GM10248 (cell line): ENCODE data around the gene PLSCR4.

Experiments
- CTCF ChIA-PET: fragments of 300-600 bp; sonication (Branson Sonifier 250); formaldehyde crosslinking; extraction: SDS; loops from one replicate; lab custom pipeline; 2021; ENCODE audit warnings: antibody characterized with exemption; lab: Yijun Ruan, JAX
- POLR2A ChIA-PET: fragments of 350-650 bp; sonication (Branson Sonifier 250); formaldehyde crosslinking; extraction: SDS; loops from one replicate; lab custom pipeline; 2020; ENCODE audit warnings: antibody characterized with exemption; lab: Yijun Ruan, JAX
- DNase-seq: peaks from one replicate; pipeline ENCODE4 v3.0.0; 2012; ENCODE audit errors: extremely low spot score
- TF ChIP-seq, protein P1 (sequence below): IDR thresholded peaks from 2 replicates; pipeline ENCODE4 v1.5.1; 2012; ENCODE audit warnings: mild to moderate bottlenecking, low read depth; ENCODE audit errors: extremely low read depth, missing control alignments, control extremely low read depth

The PLSCR4 gene

GRCh38 chr3:146165877-146166276, 85.0 kb downstream of the PLSCR4 start:
- POLR2A ChIA-PET, result no interaction called here

GRCh38 chr3:146164971-146165769, 85.7 kb downstream of the PLSCR4 start:
- CTCF ChIA-PET, result interaction anchor here (0.8 to 3.2 kb wide), 3 partner anchors 25 to 100 kb away, joined by 3 to 16 read pairs (median 3); no protein-coding TSS in a partner anchor

More at GRCh38 chr3:146165877-146166276, 85.0 kb downstream of the PLSCR4 start:
- no peak for DNase-seq
- CTCF ChIA-PET, result interaction anchor here (0.8 to 3.2 kb wide), 4 partner anchors 22 to 101 kb away, joined by 3 to 16 read pairs (median 3); no protein-coding TSS in a partner anchor
- TF ChIP-seq, protein P1, sequence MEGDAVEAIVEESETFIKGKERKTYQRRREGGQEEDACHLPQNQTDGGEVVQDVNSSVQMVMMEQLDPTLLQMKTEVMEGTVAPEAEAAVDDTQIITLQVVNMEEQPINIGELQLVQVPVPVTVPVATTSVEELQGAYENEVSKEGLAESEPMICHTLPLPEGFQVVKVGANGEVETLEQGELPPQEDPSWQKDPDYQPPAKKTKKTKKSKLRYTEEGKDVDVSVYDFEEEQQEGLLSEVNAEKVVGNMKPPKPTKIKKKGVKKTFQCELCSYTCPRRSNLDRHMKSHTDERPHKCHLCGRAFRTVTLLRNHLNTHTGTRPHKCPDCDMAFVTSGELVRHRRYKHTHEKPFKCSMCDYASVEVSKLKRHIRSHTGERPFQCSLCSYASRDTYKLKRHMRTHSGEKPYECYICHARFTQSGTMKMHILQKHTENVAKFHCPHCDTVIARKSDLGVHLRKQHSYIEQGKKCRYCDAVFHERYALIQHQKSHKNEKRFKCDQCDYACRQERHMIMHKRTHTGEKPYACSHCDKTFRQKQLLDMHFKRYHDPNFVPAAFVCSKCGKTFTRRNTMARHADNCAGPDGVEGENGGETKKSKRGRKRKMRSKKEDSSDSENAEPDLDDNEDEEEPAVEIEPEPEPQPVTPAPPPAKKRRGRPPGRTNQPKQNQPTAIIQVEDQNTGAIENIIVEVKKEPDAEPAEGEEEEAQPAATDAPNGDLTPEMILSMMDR, result no peak

GRCh38 chr3:146164506-146164905, 86.4 kb downstream of the PLSCR4 start:
- POLR2A ChIA-PET, result no interaction called here

More at GRCh38 chr3:146164971-146165769, 85.7 kb downstream of the PLSCR4 start:
- POLR2A ChIA-PET, result no interaction called here
- TF ChIP-seq, protein P1, result no peak
- no peak for DNase-seq

DNA sequence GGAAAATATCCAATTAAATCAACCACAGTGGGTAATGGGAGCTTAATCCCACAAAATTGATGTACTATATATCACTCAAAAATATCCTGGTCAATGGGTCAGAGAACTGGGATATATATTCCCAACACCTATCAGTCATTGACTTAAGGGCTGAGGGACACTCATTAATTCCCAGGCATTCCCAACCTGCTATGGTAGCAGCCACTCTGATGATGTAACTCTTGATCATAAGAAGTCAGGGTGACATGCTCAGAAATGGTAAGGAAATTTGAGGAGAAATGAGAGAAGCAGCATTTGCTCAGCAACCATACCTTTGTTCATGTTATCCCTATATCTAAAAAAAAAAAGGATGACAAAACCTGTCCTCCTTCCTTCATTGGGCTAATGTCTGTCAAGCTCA, 86.8 kb downstream of the PLSCR4 start:
- POLR2A ChIA-PET, result no interaction called here
- DNase-seq, result no peak
- TF ChIP-seq, protein P1, result no peak
- CTCF ChIA-PET, result interaction anchor here (1.6 kb wide), 1 partner anchor 18 kb away, joined by 5 read pairs; no protein-coding TSS in a partner anchor

More at GRCh38 chr3:146164506-146164905, 86.4 kb downstream of the PLSCR4 start:
- CTCF ChIA-PET, result interaction anchor here (1.6 to 3.2 kb wide), 2 partner anchors 19 to 25 kb away, joined by 5 to 16 read pairs; no protein-coding TSS in a partner anchor
- no peak for DNase-seq
- TF ChIP-seq, protein P1, result no peak

DNA sequence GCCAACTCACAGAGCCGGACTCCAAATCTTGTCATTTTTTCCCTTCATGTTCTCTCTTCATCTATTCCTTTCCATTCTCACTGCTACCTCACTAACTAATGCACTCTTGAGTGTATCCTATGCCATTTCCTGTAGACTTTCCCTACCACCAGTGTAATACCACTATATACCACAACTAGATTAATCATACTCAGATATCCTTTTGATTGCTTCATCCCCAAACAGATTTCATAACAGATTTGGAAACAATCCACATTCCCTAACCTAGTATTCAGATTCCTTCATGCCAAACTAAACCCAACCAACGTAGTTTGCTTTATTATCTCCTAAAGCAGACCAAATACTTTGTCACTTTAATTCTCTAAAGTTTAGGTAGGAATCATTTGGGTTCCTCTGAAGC, 87.3 kb downstream of the PLSCR4 start:
- POLR2A ChIA-PET, result no interaction called here
- TF ChIP-seq, protein P1, result no peak
- CTCF ChIA-PET, result interaction anchor here (1.6 kb wide), 1 partner anchor 18 kb away, joined by 5 read pairs; no protein-coding TSS in a partner anchor
- DNase-seq, result no peak

DNA sequence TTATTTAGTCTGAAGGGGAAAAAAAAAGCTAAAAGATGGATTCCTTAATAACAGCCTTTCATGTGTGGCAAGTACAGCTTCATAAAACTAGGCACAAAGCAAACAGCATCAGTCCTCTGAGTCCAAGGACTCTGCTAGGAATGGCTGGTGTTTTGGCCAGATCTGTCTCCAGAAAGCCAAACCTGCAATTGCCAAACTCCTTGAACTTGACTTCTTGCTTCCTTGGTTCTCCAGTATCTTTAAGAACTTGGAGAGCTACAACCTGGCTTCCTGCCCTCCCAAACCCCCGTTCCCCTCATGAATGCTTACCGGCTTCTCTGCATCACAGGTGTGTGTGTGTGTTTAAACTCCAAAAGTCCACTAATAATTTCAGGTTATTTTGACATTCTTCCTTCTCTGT, 88.3 kb downstream of the PLSCR4 start:
- POLR2A ChIA-PET, result no interaction called here
- CTCF ChIA-PET, result no interaction called here
- DNase-seq, result no peak
- TF ChIP-seq, protein P1, result no peak
